Measurements from ENCODE around the gene ACIN1. TPM values are rescaled to one million over a fixed set of nuclear protein-coding genes. Genes with fewer than 3 reads are reported as not detected.

Gene ACIN1
- total RNA-seq, 1 experiment from 2014 or later, result 181 TPM

DNA sequence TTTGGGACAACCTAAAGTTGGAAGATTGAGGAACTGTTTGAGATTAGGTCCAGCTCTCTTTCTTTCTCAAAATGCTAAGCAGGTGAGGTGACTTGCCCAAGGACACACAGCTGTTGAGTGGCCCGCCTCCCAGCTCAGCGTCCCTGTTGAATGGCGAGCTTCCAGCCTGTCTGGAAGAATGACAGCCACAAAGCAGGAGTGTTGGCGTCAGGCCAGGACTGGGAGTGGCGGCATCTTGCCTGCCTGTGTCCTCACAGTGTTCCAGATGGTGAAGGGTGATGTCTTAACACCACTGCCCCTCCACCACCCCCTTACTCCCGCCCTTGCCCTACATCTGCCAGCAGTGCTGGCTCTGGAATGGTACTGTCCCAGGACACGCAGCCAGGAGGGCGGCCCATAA is 28.5 kb upstream of the ACIN1 start:
- Mint-ChIP-seq H3K36me3 (ENCODE audit: insufficient read depth, unreplicated experiment) (no peaks in the 10 kb centered on the region), H3K27me3 (ENCODE audit: unreplicated experiment) (peaks cover 79% of the 10 kb centered on the region), H3K4me1 (ENCODE audit: low read depth, unreplicated experiment) (peaks cover 24% of the 10 kb centered on the region), H3K9me3 (ENCODE audit: low read depth, unreplicated experiment) (no peaks in the 10 kb centered on the region), H3K27ac (ENCODE audit: unreplicated experiment) (no peak overlapping the region), H3K4me3 (ENCODE audit: low read depth, unreplicated experiment) (no peak overlapping the region)
- no TSS peak for BruUV-seq (replicated peaks)
- CTCF ChIA-PET, result interaction anchor here (0.9 kb wide), 1 partner anchor 61 kb away, joined by 5 read pairs; no protein-coding TSS in a partner anchor
- intact Hi-C loops (cut with micrococcal nuclease; ENCODE audit: unreplicated experiment), result no loop called here
- peak; percentile 42 for DNase-seq
- TF ChIP-seq, protein P1, sequence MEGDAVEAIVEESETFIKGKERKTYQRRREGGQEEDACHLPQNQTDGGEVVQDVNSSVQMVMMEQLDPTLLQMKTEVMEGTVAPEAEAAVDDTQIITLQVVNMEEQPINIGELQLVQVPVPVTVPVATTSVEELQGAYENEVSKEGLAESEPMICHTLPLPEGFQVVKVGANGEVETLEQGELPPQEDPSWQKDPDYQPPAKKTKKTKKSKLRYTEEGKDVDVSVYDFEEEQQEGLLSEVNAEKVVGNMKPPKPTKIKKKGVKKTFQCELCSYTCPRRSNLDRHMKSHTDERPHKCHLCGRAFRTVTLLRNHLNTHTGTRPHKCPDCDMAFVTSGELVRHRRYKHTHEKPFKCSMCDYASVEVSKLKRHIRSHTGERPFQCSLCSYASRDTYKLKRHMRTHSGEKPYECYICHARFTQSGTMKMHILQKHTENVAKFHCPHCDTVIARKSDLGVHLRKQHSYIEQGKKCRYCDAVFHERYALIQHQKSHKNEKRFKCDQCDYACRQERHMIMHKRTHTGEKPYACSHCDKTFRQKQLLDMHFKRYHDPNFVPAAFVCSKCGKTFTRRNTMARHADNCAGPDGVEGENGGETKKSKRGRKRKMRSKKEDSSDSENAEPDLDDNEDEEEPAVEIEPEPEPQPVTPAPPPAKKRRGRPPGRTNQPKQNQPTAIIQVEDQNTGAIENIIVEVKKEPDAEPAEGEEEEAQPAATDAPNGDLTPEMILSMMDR (IDR thresholded peaks at IDR 0.05; ENCODE audit: unreplicated experiment), result no peak

DNA sequence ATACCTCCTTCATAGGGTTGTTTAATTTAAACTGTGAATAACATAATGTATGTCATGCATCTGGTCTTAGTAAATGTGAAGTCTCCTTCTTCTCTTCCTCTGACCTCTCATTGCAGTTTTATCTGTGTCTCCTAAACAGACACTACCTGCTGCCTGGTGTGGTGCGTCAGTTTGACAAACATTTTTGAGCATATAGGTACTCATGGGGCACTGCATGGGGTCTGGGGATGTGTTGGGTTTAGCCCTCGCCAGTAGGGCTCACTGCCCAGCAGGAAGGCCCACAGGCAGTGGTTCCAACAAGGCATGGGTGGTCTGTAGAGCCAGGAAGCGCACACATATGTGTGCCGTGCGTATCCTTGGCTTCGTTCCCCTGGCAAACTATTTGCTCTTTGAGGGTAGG is 27.1 kb upstream of the ACIN1 start:
- intact Hi-C loops (cut with micrococcal nuclease; ENCODE audit: unreplicated experiment), result no loop called here
- H3K36me3 Mint-ChIP-seq (ENCODE audit: insufficient read depth, unreplicated experiment), result no peaks in the 10 kb centered on the region
- BruUV-seq (replicated peaks), result no TSS peak
- peaks cover 24% of the 10 kb centered on the region for H3K4me1 Mint-ChIP-seq (ENCODE audit: low read depth, unreplicated experiment)
- TF ChIP-seq, protein P1 (IDR thresholded peaks at IDR 0.05; ENCODE audit: unreplicated experiment), result no peak
- H3K27me3 Mint-ChIP-seq (ENCODE audit: unreplicated experiment), result peaks cover 66% of the 10 kb centered on the region
- H3K27ac Mint-ChIP-seq (ENCODE audit: unreplicated experiment), result no peak overlapping the region
- CTCF ChIA-PET, result interaction anchor here (2.7 kb wide), 1 partner anchor 65 kb away, joined by 46 read pairs; no protein-coding TSS in a partner anchor
- H3K4me3 Mint-ChIP-seq (ENCODE audit: low read depth, unreplicated experiment), result no peak overlapping the region
- DNase-seq, result no peak
- H3K9me3 Mint-ChIP-seq (ENCODE audit: low read depth, unreplicated experiment), result no peaks in the 10 kb centered on the region

DNA sequence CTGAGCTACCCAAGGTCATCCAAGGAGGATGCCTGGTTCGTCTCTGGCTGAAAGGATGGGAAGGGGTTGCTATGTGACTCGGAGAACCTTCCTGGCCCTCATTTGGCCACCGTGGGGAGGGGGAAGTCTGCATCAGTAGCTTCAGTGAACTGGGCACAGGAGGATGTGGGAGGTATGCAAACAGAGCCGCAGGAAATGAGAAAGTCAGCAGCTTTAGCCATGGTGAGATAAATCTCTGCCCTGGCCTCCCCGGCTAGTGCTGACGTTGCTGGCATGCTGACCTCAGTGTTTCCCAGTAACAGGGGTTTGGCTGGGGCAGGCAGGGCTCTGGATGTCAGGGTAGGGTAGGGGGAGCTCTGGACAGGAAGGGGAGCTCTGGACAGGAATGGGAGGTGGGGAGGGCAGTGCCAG is 26.4 kb upstream of the ACIN1 start:
- BruUV-seq (replicated peaks), result no TSS peak
- intact Hi-C loops (cut with micrococcal nuclease; ENCODE audit: unreplicated experiment), result loop anchor here (1.0 kb wide), 2 partner anchors 61 to 66 kb away; no protein-coding TSS in a partner anchor
- H3K36me3 Mint-ChIP-seq (ENCODE audit: insufficient read depth, unreplicated experiment), result no peaks in the 10 kb centered on the region
- DNase-seq, result no peak
- no peak overlapping the region for H3K4me3 Mint-ChIP-seq (ENCODE audit: low read depth, unreplicated experiment)
- TF ChIP-seq, protein P1 (IDR thresholded peaks at IDR 0.05; ENCODE audit: unreplicated experiment), result no peak
- H3K27ac Mint-ChIP-seq (ENCODE audit: unreplicated experiment), result no peak overlapping the region
- CTCF ChIA-PET, result interaction anchor here (1.0 to 2.7 kb wide), 7 partner anchors 26 to 259 kb away, joined by 3 to 46 read pairs (median 7); partner anchors contain the start of genes ACIN1 and C14orf119
- peaks cover 58% of the 10 kb centered on the region for H3K27me3 Mint-ChIP-seq (ENCODE audit: unreplicated experiment)
- H3K9me3 Mint-ChIP-seq (ENCODE audit: low read depth, unreplicated experiment), result no peaks in the 10 kb centered on the region
- H3K4me1 Mint-ChIP-seq (ENCODE audit: low read depth, unreplicated experiment), result peaks cover 24% of the 10 kb centered on the region

DNA sequence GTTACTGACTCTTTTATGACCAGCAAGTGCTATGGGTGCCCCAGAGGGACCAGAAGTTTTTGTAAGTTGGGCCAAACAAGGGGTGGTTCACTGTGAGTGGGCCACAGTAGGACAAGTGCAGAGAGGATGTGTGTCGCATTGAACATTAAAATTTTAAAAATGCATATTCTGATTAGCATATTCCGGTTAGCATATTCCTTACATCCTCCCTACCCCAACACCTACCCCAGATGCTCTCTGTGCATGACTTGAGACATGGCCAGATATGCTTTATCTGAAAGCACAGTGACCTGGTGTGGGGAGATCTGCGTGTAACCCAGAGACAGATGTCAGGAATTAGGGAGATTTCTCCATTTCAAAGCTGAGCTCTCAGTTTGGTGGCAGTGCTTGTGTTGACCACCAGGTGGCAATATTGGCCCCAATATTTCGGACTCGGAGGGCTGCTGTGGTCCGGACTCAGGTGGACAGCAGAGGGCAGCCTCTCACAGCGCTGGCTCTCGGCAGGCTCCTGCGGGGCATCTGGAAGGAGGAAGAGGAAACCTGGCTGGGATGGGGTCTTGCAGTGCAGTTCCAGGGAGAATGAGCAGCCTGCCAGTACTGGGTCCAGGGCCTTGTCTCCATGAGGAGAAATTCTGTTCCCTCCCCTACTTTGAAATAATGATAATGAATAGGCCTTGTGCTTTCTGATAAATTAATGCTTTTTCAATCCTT is 25.8 kb upstream of the ACIN1 start:
- H3K27ac Mint-ChIP-seq (ENCODE audit: unreplicated experiment), result no peak overlapping the region
- TF ChIP-seq, protein P1 (IDR thresholded peaks at IDR 0.05; ENCODE audit: unreplicated experiment), result peak; percentile 95
- BruUV-seq (replicated peaks), result no TSS peak
- peak; percentile 89 for DNase-seq
- no peaks in the 10 kb centered on the region for H3K9me3 Mint-ChIP-seq (ENCODE audit: low read depth, unreplicated experiment)
- H3K4me3 Mint-ChIP-seq (ENCODE audit: low read depth, unreplicated experiment), result no peak overlapping the region
- intact Hi-C loops (cut with micrococcal nuclease; ENCODE audit: unreplicated experiment), result loop anchor here (1.0 kb wide), 2 partner anchors 62 to 67 kb away; no protein-coding TSS in a partner anchor
- CTCF ChIA-PET, result interaction anchor here (0.6 to 2.7 kb wide), 19 partner anchors 17 to 311 kb away, joined by 3 to 46 read pairs (median 5); partner anchors contain the start of genes ACIN1, BCL2L2, C14orf119 and PABPN1
- H3K4me1 Mint-ChIP-seq (ENCODE audit: low read depth, unreplicated experiment), result peaks cover 24% of the 10 kb centered on the region
- H3K36me3 Mint-ChIP-seq (ENCODE audit: insufficient read depth, unreplicated experiment), result no peaks in the 10 kb centered on the region
- peaks cover 52% of the 10 kb centered on the region for H3K27me3 Mint-ChIP-seq (ENCODE audit: unreplicated experiment)

All from Calu3 (cell line).